ENCODE measurements around the gene MGA. TPM values are rescaled to one million over a fixed set of nuclear protein-coding genes. Genes with fewer than 3 reads are reported as not detected.

The MGA gene
- total RNA-seq, 1 experiment from 2014 or later = 21.0 TPM

DNA sequence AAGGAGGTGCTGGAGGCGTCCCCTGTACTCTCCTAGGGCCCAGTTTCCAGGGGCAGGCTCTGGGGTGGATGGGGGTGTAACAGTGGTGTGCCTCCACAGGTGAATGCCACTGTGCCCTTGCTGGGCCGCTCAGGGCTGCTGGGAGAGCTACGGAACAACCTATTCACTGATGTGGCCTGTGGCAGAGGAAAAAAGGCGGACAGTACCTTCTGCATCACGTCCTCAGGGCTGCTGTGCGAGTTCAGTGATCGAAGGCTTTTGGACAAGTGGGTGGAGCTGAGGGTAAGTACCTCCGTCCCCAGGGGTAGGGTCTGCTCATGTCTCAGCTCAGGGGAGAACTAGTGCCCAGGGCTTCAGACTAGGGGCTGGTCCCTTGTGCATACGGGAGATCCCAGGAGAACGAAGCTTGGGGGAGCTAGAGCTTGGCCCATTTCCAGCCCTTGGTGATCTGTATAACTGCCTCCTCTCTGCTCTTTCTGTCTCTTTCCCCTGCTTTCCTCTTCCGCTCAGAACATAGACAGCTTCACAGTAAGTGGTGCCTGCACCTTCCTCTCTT, 152.7 kb downstream of the MGA start:
- in situ Hi-C loops (cut with HindIII; ENCODE audit: low pct_unique_long_range_greater_than_20kb, low sequenced_read_pairs) = no loop called here

DNA sequence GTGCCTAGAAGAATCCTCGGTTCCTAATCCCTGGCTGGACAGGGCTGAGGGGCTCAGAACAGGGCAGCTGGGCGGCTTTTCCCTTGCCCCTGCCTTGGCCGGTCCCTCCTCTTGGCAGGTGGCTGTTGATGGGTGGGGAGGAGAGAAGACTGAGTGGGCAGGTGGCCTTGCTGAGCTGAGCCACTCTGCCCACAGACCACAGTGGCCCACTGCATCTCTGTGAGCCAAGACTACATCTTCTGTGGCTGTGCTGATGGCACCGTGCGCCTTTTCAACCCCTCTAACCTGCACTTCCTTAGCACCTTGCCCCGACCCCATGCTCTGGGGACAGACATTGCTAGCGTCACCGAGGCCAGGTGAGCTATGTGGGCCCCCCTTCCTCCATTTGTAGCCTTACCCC, 153.2 kb downstream of the MGA start:
- in situ Hi-C loops (cut with HindIII; ENCODE audit: low pct_unique_long_range_greater_than_20kb, low sequenced_read_pairs) = no loop called here
- DNase-seq (ENCODE audit: low read depth) = no peak

More for the DNA sequence above, 152.7 kb downstream of the MGA start:
- DNase-seq (ENCODE audit: low read depth) = no peak

DNA sequence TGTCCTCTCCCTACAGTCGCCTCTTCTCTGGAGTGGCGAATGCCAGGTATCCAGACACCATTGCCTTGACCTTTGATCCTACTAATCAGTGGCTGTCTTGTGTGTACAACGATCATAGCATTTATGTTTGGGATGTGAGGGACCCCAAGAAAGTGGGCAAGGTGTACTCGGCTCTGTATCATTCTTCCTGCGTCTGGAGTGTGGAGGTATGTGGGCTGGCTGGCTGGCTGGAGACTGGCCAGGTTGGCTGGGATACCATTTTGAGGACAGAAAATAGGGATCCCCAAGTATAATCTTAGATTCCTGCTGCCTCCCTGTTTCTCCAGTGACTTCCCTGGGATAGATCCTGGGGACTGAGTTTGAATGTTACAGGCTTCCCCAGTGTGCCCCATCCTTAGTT, 154.3 kb downstream of the MGA start:
- in situ Hi-C loops (cut with HindIII; ENCODE audit: low pct_unique_long_range_greater_than_20kb, low sequenced_read_pairs) = no loop called here
- no peak for DNase-seq (ENCODE audit: low read depth)

DNA sequence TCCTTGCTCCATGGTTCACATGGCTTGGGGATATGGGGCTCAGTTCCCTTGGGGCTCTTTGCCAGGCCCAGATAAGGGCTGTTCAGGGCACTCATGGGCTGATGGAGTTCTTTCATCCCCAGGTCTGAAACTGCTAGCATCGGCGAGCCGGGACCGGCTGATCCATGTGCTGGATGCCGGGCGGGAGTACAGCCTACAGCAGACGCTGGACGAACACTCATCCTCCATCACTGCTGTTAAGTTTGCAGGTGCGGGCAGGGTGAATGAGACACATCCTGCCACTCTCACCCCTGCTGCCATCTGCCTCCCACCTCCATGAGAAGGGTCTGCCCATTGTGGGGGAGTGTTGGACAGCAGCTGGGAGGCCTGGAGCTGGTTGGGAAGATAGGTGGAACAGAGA, 156.6 kb downstream of the MGA start:
- in situ Hi-C loops (cut with HindIII; ENCODE audit: low pct_unique_long_range_greater_than_20kb, low sequenced_read_pairs) = no loop called here
- no peak for DNase-seq (ENCODE audit: low read depth)

DNA sequence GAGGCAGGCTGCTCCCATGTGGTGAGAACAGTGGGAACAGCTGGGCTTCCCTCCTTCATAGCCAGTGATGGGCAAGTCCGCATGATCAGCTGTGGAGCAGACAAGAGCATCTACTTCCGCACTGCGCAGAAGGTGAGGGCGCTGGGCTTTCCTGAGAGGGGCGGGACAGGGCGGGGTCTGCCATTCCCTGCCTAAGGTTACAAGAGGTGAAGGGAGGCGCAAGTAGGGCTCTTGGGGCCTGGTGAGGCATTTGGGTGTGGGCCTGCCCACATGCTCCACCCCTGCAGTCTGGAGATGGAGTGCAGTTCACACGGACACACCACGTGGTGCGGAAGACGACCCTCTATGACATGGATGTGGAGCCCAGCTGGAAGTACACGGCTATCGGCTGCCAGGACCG, 157.1 kb downstream of the MGA start:
- in situ Hi-C loops (cut with HindIII; ENCODE audit: low pct_unique_long_range_greater_than_20kb, low sequenced_read_pairs) = no loop called here

DNA sequence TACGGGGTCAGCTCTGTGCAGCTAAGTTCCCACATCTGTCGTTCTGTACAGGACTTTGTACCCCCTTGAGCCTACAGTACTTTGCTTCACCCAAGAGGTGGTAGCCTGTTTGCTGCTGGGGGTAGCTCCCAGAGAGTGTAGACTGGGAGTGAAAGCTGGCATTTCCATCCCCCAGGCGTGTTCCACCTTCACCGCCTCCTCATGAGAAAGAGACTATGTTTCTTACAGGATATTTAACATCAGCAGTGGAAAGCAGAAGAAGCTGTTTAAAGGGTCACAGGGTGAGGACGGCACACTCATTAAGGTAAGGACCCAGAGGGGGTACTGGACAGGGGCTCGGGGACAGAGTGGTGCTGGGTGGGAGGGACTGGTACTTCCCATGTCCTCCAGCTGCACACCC, 157.6 kb downstream of the MGA start:
- no peak for DNase-seq (ENCODE audit: low read depth)
- in situ Hi-C loops (cut with HindIII; ENCODE audit: low pct_unique_long_range_greater_than_20kb, low sequenced_read_pairs) = no loop called here

More for the DNA sequence above, 157.1 kb downstream of the MGA start:
- no peak for DNase-seq (ENCODE audit: low read depth)

DNA sequence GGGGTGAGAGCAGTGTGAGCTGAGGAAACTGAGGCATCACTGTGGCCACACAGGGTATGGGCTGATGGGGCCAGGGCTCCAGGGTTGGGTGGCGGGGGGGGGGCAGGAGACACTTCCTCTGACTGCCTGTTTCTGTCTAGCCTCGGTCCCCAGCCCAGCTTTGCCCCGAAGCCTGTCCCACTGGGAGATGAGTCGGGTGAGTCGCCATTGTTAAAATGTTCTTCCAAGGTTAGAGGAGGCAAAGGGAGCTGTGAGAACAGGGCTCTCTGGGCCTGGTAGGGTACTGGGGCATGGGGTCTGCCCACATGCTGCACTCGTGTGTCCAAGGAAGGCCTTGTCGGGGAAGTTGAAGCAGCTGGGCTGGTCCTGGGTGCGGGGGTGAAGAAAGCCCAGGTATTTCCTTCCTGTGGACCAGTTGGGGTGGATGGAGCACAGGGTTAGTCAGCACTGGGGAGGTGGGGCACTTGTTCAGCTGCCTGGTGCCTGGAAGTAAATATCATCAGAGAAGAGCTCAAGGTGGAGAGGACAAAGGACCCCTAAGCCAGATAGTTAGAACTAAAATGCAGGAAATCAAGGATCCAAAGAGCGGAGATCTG, 159.3 kb downstream of the MGA start:
- DNase-seq (ENCODE audit: low read depth) = no peak
- in situ Hi-C loops (cut with HindIII; ENCODE audit: low pct_unique_long_range_greater_than_20kb, low sequenced_read_pairs) = no loop called here

DNA sequence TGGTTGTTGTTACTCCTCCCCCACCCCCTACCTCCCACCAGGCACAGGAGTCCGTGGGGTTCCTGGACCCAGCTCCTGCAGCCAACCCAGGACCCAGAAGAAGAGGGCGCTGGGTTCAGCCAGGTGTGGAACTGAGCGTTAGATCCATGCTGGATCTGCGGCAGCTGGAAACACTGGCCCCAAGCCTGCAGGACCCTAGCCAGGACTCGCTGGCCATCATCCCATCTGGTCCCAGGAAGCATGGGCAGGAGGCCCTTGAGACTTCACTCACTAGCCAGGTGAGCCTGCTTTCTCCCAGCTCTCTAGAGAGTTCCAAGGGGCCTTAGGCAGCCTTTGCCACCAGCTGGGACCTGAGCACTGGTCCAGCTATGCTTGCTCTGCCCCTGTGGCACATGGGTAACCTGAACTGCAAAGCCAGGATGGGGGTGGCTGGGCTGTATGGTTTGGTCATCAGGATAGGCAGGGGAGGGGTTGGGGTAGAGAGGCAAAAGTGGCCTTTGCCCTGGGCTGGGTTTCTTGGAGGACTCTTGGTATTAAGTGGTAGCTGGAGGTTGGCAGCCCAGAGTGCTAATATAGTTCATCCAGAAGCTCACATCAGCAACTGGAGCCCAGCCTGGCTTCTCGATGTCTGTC, 160.7 kb downstream of the MGA start:
- in situ Hi-C loops (cut with HindIII; ENCODE audit: low pct_unique_long_range_greater_than_20kb, low sequenced_read_pairs) = no loop called here
- DNase-seq (ENCODE audit: low read depth) = no peak

DNA sequence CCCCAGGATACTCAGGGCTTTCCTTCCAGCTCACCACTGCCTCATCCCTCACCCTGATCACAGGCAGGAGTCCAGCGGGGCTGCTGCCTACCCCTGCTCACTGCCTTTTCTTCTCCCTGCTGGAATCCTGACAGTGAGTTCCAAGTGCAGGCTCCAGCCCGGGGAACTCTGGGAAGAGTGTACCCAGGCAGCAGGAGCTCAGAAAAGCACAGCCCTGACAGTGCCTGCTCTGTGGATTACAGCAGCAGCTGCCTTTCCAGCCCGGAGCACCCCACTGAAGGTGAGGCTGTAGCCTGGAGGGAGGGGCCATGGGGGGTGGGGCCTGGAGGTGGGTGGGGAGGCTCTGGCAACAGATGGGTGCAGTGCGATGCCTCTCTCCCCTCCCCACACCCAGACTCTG, 161.6 kb downstream of the MGA start:
- no peak for DNase-seq (ENCODE audit: low read depth)
- in situ Hi-C loops (cut with HindIII; ENCODE audit: low pct_unique_long_range_greater_than_20kb, low sequenced_read_pairs) = no loop called here

DNA sequence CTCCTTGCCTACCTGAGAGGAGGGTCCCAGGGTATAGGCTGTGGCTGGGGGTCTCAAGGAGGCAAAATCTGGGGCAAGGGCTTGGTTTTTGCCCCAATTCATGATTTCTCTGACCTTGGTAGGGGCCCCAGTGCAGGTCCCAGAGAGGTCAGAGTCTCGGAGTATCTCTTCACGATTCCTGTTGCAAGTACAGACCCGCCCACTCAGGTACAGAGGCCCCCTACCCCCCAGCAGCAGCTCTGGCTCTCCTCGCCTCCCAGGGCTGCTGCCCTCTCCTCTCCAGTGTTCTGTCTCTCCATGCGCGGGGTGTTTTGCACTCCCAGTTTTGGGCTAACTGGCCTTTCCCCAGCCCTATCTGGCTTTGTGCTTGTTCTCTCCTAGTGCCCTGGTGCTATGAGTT, 162.3 kb downstream of the MGA start:
- in situ Hi-C loops (cut with HindIII; ENCODE audit: low pct_unique_long_range_greater_than_20kb, low sequenced_read_pairs) = no loop called here
- DNase-seq (ENCODE audit: low read depth) = no peak

Other genes with a start within 250 kb of the MGA start
- gene RTF1, start 243.3 kb upstream of the MGA start, total RNA-seq (2014; rRNA removed; shearing (Covaris generic); ENCODE audit: low replicate concordance) = 24.2 and 41.8 TPM in 2 replicates
- 6.7 and 30.3 TPM in 2 replicates for gene ITPKA, start 166.5 kb upstream of the MGA start, total RNA-seq (2014; rRNA removed; shearing (Covaris generic); ENCODE audit: low replicate concordance)
- not detected in 2 replicates for gene LTK, start 146.6 kb upstream of the MGA start, total RNA-seq (2014; rRNA removed; shearing (Covaris generic); ENCODE audit: low replicate concordance)
- 9.3 and 24.2 TPM in 2 replicates for gene RPAP1, start 116.1 kb upstream of the MGA start, total RNA-seq (2014; rRNA removed; shearing (Covaris generic); ENCODE audit: low replicate concordance)
- gene TYRO3, start 101.2 kb upstream of the MGA start, total RNA-seq (2014; rRNA removed; shearing (Covaris generic); ENCODE audit: low replicate concordance) = 16.5 and 20.2 TPM in 2 replicates
- gene MAPKBP1, start 114.1 kb downstream of the MGA start, total RNA-seq (2014; rRNA removed; shearing (Covaris generic); ENCODE audit: low replicate concordance) = 1.7 and 6.4 TPM in 2 replicates
- 2.8 TPM in 1 of 2 replicates, not detected in the other for gene JMJD7, start 167.7 kb downstream of the MGA start, total RNA-seq (2014; rRNA removed; shearing (Covaris generic); ENCODE audit: low replicate concordance)
- gene PLA2G4B, start 178.4 kb downstream of the MGA start, total RNA-seq (2014; rRNA removed; shearing (Covaris generic); ENCODE audit: low replicate concordance) = not detected in 2 replicates
- gene SPTBN5, start 233.6 kb downstream of the MGA start, total RNA-seq (2014; rRNA removed; shearing (Covaris generic); ENCODE audit: low replicate concordance) = not detected in 2 replicates

All from Caki2 (cell line).